HG02852 (cell line): ENCODE measurements around the gene HTR6.

ENCODE experiments used
- ATAC-seq: cut with Tn5 transposase; IDR thresholded peaks from one replicate; pipeline ENCODE4 v1.9.1; 2021; ENCODE audit warnings: mild to moderate bottlenecking, moderate library complexity; ENCODE audit not compliant: unreplicated experiment

Gene HTR6

GRCh38 chr1:19656134-19656779 is 8.4 kb upstream of the HTR6 start:
- ATAC-seq: no peak

DNA sequence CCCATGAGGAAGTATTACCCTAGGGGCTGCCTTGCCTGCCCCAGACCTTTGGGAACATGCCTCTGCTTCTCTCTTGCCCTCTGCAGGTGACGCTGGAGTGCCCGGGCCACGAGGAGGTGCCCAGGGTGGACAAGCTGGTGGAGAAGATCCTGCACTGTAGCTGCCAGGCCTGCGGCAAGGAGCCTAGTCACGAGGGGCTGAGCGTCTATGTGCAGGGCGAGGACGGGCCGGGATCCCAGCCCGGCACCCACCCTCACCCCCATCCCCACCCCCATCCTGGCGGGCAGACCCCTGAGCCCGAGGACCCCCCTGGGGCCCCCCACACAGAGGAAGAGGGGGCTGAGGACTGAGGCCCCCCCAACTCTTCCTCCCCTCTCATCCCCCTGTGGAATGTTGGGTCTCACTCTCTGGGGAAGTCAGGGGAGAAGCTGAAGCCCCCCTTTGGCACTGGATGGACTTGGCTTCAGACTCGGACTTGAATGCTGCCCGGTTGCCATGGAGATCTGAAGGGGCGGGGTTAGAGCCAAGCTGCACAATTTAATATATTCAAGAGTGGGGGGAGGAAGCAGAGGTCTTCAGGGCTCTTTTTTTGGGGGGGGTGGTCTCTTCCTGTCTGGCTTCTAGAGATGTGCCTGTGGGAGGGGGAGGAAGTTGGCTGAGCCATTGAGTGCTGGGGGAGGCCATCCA is 7.8 kb upstream of the HTR6 start:
- ATAC-seq: no peak

- no peak for ATAC-seq
Measured at GRCh38 chr1:19657511-19657910, 7.2 kb upstream of the HTR6 start.

DNA sequence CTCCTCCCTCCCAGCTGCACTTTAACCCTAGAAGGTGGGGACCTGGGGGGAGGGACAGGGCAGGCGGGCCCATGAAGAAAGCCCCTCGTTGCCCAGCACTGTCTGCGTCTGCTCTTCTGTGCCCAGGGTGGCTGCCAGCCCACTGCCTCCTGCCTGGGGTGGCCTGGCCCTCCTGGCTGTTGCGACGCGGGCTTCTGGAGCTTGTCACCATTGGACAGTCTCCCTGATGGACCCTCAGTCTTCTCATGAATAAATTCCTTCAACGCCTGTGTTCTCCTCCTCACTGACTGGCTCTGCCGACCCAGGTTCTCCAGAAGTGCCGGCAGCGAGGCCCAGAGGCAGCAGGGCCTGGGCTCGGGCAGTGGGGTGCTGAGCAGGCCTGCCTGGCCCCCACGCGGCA is 6.5 kb upstream of the HTR6 start:
- no peak for ATAC-seq

GRCh38 chr1:19661721-19662228 is 2.9 kb upstream of the HTR6 start:
- no peak for ATAC-seq

DNA sequence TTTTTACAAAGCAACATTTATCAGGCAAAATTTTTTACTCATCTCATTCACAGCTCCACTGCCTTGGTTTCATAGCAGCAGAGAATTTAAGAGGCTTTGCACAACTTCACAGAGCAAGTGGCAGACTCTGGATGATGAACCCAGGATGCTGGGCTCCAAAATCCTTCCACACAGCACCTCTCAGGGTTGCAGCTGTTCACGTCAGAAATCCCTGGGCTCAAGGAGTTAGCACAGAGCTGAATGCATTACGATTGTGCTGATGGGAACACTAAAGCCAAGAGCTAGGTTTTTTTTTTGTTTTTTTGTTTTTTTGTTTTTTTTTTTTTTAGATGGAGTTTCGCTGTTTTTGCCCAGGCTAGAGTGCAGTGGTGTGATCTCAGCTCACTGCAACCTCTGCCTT is 2.4 kb upstream of the HTR6 start:
- ATAC-seq: no peak

- ATAC-seq: no peak
Measured at GRCh38 chr1:19665186-19665495, 466 bp downstream of the HTR6 start.

- no peak for ATAC-seq
Measured at GRCh38 chr1:19665496-19666465, 1.1 kb downstream of the HTR6 start.

DNA sequence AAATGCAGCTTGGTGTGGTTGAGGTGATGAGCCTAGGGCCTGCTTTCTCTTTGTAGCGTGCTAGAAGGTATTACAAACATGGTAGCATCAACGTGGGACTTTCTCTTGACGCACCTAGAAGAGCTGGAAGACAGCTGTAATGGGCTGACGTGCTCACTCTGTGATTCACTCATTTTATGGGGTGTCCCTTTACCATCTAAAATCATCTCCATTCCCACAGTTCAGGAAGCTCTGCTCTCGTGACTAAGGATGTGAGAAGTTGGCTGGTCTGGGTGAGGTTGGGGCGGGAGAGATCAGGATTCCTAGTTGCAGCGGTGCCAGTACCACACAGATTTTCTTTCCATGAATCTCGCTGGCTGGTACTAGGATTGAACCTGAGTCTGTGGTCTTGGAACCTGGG is 4.2 kb downstream of the HTR6 start:
- ATAC-seq: no peak

- ATAC-seq: no peak
Measured at GRCh38 chr1:19670787-19671186, 6.1 kb downstream of the HTR6 start.

GRCh38 chr1:19672237-19672636 is 7.6 kb downstream of the HTR6 start:
- no peak for ATAC-seq

GRCh38 chr1:19675797-19676196 is 11.1 kb downstream of the HTR6 start:
- no peak for ATAC-seq

DNA sequence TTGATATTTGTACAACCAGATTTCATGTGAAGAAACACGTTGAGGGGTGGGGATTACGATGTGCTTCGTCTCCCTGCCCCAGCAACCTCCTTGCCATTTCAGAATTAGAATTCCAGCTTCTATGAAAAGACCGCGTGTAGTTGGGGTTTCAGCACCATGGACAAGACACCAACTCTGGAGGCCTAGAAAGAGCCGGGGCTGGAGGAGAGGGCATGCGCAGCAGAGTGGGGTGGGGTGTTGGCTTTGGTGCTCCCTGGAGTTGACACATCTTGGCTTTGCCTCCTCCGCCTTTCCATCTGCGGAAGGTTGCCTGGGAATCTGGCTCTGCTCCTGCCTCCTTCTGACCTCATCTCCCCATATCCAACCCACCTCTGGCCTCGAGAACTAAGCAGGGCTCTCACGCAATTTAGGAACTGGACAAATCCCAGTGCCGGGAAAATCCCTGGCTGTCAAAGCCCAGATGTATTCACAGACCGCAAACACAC is 11.8 kb downstream of the HTR6 start:
- ATAC-seq: no peak

DNA sequence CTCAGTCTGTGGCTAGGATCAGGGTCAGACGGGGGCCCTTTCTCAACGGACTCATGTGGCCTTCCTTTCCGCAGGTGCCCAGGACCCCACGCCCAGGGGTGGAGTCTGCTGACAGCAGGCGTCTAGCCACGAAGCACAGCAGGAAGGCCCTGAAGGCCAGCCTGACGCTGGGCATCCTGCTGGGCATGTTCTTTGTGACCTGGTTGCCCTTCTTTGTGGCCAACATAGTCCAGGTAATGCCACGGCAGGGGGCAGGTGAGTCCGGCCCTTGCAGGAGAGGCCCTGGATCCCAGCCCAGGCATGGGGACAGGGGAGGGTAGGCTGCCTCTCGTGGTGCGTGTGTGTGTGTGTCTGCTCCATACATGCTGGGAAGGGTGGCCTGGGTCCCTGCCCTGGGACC is 13.8 kb downstream of the HTR6 start:
- ATAC-seq: no peak

GRCh38 chr1:19678931-19679453 is 14.3 kb downstream of the HTR6 start:
- no peak for ATAC-seq

DNA sequence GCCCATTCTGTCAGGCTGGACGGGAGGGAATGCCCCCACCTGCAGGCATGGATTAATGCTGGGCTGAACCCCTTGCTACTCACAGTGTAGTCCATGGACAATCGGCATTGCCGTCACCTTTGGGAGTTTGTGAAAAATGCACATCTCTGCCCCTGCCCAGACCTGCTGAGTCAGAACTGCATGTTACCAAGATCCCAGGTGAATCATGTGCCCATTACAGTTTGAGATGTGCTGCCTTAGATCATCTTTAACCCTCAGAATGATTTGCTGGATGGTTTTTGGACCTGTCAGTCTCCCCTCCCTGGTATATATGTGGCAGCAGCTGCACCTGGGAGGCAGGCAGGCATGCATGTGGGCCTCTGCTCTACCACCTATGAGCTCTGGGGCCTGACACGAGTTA is 15.0 kb downstream of the HTR6 start:
- ATAC-seq: no peak

- ATAC-seq: no peak
Measured at GRCh38 chr1:19680644-19681043, 16.0 kb downstream of the HTR6 start.

DNA sequence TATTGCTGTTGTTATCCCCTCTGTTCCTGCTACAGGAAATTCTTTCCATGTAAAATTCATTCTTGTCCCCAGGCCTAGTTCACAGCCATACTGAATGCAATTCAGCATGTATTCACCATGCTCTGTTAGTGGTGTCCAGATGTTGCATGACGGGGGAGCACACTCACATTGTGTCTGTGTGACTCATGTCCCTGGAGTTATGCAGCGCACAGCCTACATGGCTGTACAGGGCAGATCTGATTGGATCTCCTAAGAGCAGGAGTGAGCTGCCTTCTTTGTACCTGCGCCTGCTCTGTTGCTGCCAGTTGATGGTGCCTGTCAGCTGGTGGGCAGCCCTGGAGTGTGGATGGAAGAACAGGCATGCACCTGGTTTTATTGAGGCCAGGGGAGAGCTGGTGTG is 17.6 kb downstream of the HTR6 start:
- ATAC-seq: no peak

DNA sequence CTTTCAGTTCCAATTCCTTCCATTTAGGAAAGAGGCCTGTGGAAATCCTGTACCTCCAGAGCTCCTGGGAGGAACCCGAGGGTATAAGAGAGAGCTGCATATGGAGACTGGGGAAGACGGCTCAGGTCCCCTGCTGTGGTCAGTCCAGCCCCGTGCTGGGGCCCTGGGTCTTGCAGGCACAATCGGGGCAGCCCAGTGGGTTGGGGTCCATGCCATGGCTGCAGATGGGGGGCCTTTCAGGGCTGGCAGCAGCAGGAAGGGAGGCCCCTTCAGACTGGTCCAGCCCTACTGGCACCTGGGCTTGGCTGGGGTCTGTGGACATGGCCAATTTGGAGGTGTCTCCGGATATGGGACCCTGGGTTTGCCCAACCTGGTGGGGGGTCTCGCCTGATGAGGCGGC is 18.2 kb downstream of the HTR6 start:
- no peak for ATAC-seq

DNA sequence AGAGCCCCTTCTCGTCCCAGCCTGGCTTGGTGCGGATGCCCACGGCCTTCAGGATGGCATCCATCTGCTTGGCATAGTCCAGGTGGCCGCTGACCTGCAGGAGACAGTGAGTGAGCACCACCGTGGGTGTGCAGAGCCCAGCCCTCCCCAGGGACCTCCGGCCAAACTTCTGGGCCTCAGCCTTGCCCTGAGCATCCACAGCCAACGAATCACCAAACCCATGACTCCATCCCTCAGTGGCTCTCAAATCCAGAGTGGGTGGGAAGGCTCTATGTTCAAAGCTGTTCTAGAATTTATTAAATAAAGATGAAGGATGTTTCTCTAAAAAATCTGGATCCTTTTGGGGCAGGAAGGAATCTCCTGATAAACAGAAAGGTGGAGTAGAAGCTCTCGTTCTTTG is 18.7 kb downstream of the HTR6 start:
- ATAC-seq: no peak

DNA sequence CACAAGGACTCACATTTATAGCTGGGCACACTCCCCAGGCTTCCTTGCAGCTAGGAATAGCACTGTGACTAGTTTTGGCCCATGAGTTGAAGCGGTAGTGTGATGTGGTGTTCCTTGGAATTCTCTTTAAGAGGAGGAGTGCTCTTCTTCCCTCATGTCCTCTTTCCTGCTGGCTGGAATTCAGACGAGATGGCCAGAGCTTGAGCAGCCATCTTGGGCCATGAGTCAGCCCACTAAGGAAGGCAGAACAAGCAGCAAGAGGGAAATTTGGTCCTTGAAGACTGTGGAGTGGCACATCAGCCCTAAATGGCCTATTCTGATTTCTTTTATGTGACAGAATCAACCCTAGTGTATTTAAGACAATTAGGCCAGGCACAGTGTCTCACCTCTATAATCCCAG is 20.0 kb downstream of the HTR6 start:
- ATAC-seq: no peak
